GM12872 (cell line): ENCODE data around the gene SPR.

Experiments
- CTCF ChIP-seq: IDR thresholded peaks from 3 replicates; pipeline ENCODE4 v1.5.1; 2011; ENCODE audit warnings: low read depth, mild to moderate bottlenecking, low read length, moderate library complexity; ENCODE audit not compliant: insufficient read depth

Gene SPR

GRCh38 chr2:72924353-72925240 is 37.4 kb downstream of the SPR start:
- TF ChIP-seq CTCF, result no peak

GRCh38 chr2:72925328-72925943 is 38.2 kb downstream of the SPR start:
- no peak for TF ChIP-seq CTCF

GRCh38 chr2:72926368-72926767 is 39.2 kb downstream of the SPR start:
- TF ChIP-seq CTCF, result no peak

- no peak for TF ChIP-seq CTCF
Measured at GRCh38 chr2:72926811-72927465, 39.7 kb downstream of the SPR start.

- TF ChIP-seq CTCF, result no peak
Measured at GRCh38 chr2:72927619-72928550, 40.7 kb downstream of the SPR start.

GRCh38 chr2:72929010-72929409 is 41.8 kb downstream of the SPR start:
- TF ChIP-seq CTCF, result no peak
